Measurements from ENCODE around the gene EID3.
A peak's percentile ranks its signal among the peaks of the same experiment; 100 is the strongest.

DNA sequence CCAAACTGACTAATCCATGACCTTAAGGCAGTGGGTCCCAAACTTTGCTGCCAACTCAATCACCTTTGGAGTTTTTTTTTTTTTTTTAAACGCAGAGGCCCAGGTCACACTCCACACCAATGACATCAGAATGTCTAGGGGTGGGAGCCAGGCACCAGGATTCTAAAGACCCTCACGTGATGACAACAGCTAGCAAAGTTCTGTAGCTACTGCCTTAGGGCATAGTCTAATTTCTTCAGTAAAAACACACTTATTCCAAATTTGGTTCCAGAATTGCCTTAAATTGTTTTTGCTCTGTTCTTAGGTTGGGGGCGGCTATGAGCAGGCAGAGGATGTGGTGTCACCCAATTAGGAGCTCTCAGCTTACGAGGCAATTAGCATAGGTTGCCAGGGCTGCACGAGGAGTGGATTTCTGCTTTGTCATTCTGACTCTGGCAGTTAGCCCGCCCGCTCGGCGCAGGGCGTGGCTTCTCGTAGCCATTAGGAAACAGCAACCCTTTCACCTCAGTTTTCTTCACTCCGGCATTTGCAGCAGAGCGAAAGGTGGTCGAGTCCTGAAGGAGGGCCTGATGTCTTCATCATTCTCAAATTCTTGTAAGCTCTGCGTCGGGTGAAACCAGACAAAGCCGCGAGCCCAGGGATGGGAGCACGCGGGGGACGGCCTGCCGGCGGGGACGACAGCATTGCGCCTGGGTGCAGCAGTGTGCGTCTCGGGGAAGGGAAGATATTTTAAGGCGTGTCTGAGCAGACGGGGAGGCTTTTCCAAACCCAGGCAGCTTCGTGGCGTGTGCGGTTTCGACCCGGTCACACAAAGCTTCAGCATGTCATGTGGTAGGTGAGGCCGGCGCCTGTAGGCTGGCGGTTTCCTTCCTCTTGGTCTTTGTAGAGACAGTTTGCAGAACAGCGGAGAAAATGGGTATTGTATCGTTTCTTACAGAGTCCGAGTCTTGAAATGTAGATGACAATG is 16.7 kb upstream of the EID3 start:
- TF ChIP-seq, protein P1, sequence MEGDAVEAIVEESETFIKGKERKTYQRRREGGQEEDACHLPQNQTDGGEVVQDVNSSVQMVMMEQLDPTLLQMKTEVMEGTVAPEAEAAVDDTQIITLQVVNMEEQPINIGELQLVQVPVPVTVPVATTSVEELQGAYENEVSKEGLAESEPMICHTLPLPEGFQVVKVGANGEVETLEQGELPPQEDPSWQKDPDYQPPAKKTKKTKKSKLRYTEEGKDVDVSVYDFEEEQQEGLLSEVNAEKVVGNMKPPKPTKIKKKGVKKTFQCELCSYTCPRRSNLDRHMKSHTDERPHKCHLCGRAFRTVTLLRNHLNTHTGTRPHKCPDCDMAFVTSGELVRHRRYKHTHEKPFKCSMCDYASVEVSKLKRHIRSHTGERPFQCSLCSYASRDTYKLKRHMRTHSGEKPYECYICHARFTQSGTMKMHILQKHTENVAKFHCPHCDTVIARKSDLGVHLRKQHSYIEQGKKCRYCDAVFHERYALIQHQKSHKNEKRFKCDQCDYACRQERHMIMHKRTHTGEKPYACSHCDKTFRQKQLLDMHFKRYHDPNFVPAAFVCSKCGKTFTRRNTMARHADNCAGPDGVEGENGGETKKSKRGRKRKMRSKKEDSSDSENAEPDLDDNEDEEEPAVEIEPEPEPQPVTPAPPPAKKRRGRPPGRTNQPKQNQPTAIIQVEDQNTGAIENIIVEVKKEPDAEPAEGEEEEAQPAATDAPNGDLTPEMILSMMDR (IDR thresholded peaks at IDR 0.05 in 4 of 5, conservative IDR thresholded peaks at IDR 0.05 in 1 of 5) = no peak
- peak; percentile 87 to 88 for TF ChIP-seq POLR2A (IDR thresholded peaks at IDR 0.05)

Measured in gastrocnemius medialis (tissue), 4 donors.